Caco-2 (cell line): Measurements from ENCODE around the gene ELMO1. TPM values are rescaled to one million over a fixed set of nuclear protein-coding genes. Genes with fewer than 3 reads are reported as not detected.

Experiments used
- BruUV-seq: library from RNA; stranded (reverse); fragments of 400-500 nt; replicated peaks from 2 replicates; lab custom pipeline; 2021; lab: Mats Ljungman, UMichigan
- CTCF ChIA-PET: fragments of 300-600 bp; sonication (Branson Sonifier 250); formaldehyde crosslinking; loops from one replicate; lab custom pipeline; 2022; ENCODE audit warnings: antibody characterized with exemption; lab: Charles Lee
- POLR2A ChIA-PET: fragments of 300-600 bp; sonication (Branson Sonifier 250); formaldehyde crosslinking; loops from one replicate; lab custom pipeline; 2022; ENCODE audit warnings: antibody characterized with exemption; lab: Charles Lee
- DNase-seq, 2 experiments: peaks; one replicate each; pipeline versions ENCODE4 v3.0.0 to v3.0.0-alpha.2; 2020 to 2022
- H3K27me3 ChIP-seq: replicated peaks from 2 replicates; pipeline ENCODE4 v1.6.0; 2011; ENCODE audit warnings: low read length; ENCODE audit not compliant: control insufficient read depth, insufficient read depth
- H3K36me3 ChIP-seq: 2 replicates; pipeline ENCODE4 v1.5.1; 2011; ENCODE audit warnings: low read length; ENCODE audit not compliant: control insufficient read depth, insufficient read depth
- H3K4me1 ChIP-seq: fragments of 250-450 bp; sonication (Bioruptor Pico); 2 replicates; pipeline ENCODE4 v1.5.1; 2020; ENCODE audit warnings: mild to moderate bottlenecking
- H3K4me3 ChIP-seq: 2 replicates; pipeline ENCODE4 v1.5.1; 2011; ENCODE audit warnings: low read depth, mild to moderate bottlenecking, control low read depth, low read length
- H3K9me3 ChIP-seq: fragments of 250-450 bp; sonication (Bioruptor Pico); 2 replicates; pipeline ENCODE4 v1.5.1; 2020; ENCODE audit warnings: mild to moderate bottlenecking, moderate library complexity
- H3K27ac Mint-ChIP-seq: one replicate; pipeline ENCODE4 v1.8.0; 2022; ENCODE audit warnings: mixed read lengths; ENCODE audit not compliant: unreplicated experiment
- H3K27me3 Mint-ChIP-seq: one replicate; pipeline ENCODE4 v1.8.0; 2022; ENCODE audit warnings: mixed read lengths; ENCODE audit not compliant: insufficient read depth, unreplicated experiment
- H3K36me3 Mint-ChIP-seq: one replicate; pipeline ENCODE4 v1.8.0; 2022; ENCODE audit warnings: mild to moderate bottlenecking, mixed read lengths; ENCODE audit not compliant: insufficient read depth, unreplicated experiment
- H3K4me1 Mint-ChIP-seq: one replicate; pipeline ENCODE4 v1.8.0; 2022; ENCODE audit warnings: low read depth, mixed read lengths; ENCODE audit not compliant: unreplicated experiment
- H3K4me3 Mint-ChIP-seq: one replicate; pipeline ENCODE4 v1.8.0; 2022; ENCODE audit warnings: mild to moderate bottlenecking, moderate library complexity, mixed read lengths; ENCODE audit not compliant: unreplicated experiment
- H3K9me3 Mint-ChIP-seq: one replicate; pipeline ENCODE4 v1.8.0; 2022; ENCODE audit warnings: mixed read lengths; ENCODE audit not compliant: unreplicated experiment
- intact Hi-C: fragments of 100-400 bp; cut with micrococcal nuclease; formaldehyde crosslinking; loops from one replicate; pipeline ENCODE4 v1.10.0; 2022; ENCODE audit not compliant: unreplicated experiment
- total RNA-seq: library from RNA; stranded (reverse); gene quantifications from 2 replicates; pipeline ENCODE4 v1.2.3, GENCODE V29; 2022
- TF ChIP-seq, protein P1 (sequence below), 2 experiments: fragments of 200-600 bp in 1 of 2; IDR thresholded peaks; 1 replicate in 1 of 2; 2 replicates in 1 of 2; pipeline versions ENCODE4 v1.5.1 to v1.8.0; 2011 to 2022; ENCODE audit warnings: antibody characterized with exemption in 1 of 2, control low read depth in 1 of 2, inconsistent platforms in 1 of 2, low read depth in 1 of 2, low read length in 1 of 2, mild to moderate bottlenecking in 1 of 2, moderate library complexity in 1 of 2; ENCODE audit not compliant: insufficient read depth in 1 of 2, severe bottlenecking in 1 of 2, unreplicated experiment in 1 of 2

ELMO1 gene
- total RNA-seq, 1 experiment from 2014 or later: 0.14 TPM

GRCh38 chr7:37247861-37248260 lies 200.8 kb downstream of the ELMO1 start:
- Mint-ChIP-seq H3K4me1 (no peaks in the 10 kb centered on the region), H3K9me3 (no peaks in the 10 kb centered on the region), H3K27ac (no peak overlapping the region), H3K4me3 (no peak overlapping the region), H3K36me3 (no peaks in the 10 kb centered on the region), H3K27me3 (peaks cover 22% of the 10 kb centered on the region)
- CTCF ChIA-PET: interaction anchor here (0.5 kb wide), 1 partner anchor 773 kb away, joined by 3 read pairs; no protein-coding TSS in a partner anchor
- Histone ChIP-seq H3K4me3 (no peak overlapping the region), H3K4me1 (no peaks in the 10 kb centered on the region), H3K36me3 (no peaks in the 10 kb centered on the region), H3K9me3 (no peaks in the 10 kb centered on the region), H3K27me3 (no peaks in the 10 kb centered on the region)
- TF ChIP-seq, protein P1, sequence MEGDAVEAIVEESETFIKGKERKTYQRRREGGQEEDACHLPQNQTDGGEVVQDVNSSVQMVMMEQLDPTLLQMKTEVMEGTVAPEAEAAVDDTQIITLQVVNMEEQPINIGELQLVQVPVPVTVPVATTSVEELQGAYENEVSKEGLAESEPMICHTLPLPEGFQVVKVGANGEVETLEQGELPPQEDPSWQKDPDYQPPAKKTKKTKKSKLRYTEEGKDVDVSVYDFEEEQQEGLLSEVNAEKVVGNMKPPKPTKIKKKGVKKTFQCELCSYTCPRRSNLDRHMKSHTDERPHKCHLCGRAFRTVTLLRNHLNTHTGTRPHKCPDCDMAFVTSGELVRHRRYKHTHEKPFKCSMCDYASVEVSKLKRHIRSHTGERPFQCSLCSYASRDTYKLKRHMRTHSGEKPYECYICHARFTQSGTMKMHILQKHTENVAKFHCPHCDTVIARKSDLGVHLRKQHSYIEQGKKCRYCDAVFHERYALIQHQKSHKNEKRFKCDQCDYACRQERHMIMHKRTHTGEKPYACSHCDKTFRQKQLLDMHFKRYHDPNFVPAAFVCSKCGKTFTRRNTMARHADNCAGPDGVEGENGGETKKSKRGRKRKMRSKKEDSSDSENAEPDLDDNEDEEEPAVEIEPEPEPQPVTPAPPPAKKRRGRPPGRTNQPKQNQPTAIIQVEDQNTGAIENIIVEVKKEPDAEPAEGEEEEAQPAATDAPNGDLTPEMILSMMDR (IDR thresholded peaks at IDR 0.05; ENCODE audit: insufficient read depth in 1 of 2, low read depth in 1 of 2, low read length in 1 of 2, severe bottlenecking in 1 of 2, unreplicated experiment in 1 of 2): no peak
- POLR2A ChIA-PET: no interaction called here
- intact Hi-C loops: no loop called here
- no TSS peak for BruUV-seq
- no peak for DNase-seq

GRCh38 chr7:37245590-37245989 lies 203.1 kb downstream of the ELMO1 start:
- POLR2A ChIA-PET: no interaction called here
- BruUV-seq: no TSS peak
- no peaks in the 10 kb centered on the region for H3K36me3 Mint-ChIP-seq

GRCh38 chr7:37236906-37237305 lies 211.8 kb downstream of the ELMO1 start:
- Histone ChIP-seq H3K36me3 (no peaks in the 10 kb centered on the region), H3K9me3 (no peaks in the 10 kb centered on the region), H3K4me3 (no peak overlapping the region), H3K27me3 (no peaks in the 10 kb centered on the region), H3K4me1 (no peaks in the 10 kb centered on the region)
- peaks cover 9% of the 10 kb centered on the region for H3K27me3 Mint-ChIP-seq
- H3K36me3 Mint-ChIP-seq: no peaks in the 10 kb centered on the region
- ChIA-PET CTCF (interaction anchor here (1.1 kb wide), 1 partner anchor 273 kb away, joined by 3 read pairs; no protein-coding TSS in a partner anchor), POLR2A (no interaction called here)
- H3K27ac Mint-ChIP-seq: no peak overlapping the region
- BruUV-seq: no TSS peak
- no peak overlapping the region for H3K4me3 Mint-ChIP-seq
- no peaks in the 10 kb centered on the region for H3K4me1 Mint-ChIP-seq
- H3K9me3 Mint-ChIP-seq: no peaks in the 10 kb centered on the region
- no peak for DNase-seq
- intact Hi-C loops: loop anchor here (5.0 kb wide), 1 partner anchor 595 kb away; no protein-coding TSS in a partner anchor
- TF ChIP-seq, protein P1 (IDR thresholded peaks at IDR 0.05; ENCODE audit: insufficient read depth in 1 of 2, low read depth in 1 of 2, low read length in 1 of 2, severe bottlenecking in 1 of 2, unreplicated experiment in 1 of 2): no peak

More at GRCh38 chr7:37245590-37245989, 203.1 kb downstream of the ELMO1 start:
- Histone ChIP-seq H3K9me3 (no peaks in the 10 kb centered on the region), H3K4me1 (no peaks in the 10 kb centered on the region), H3K4me3 (no peak overlapping the region), H3K36me3 (no peaks in the 10 kb centered on the region), H3K27me3 (no peaks in the 10 kb centered on the region)
- intact Hi-C loops: no loop called here
- peaks cover 22% of the 10 kb centered on the region for H3K27me3 Mint-ChIP-seq
- no peaks in the 10 kb centered on the region for H3K9me3 Mint-ChIP-seq
- no peak for DNase-seq
- H3K4me3 Mint-ChIP-seq: no peak overlapping the region
- TF ChIP-seq, protein P1 (IDR thresholded peaks at IDR 0.05; ENCODE audit: insufficient read depth in 1 of 2, low read depth in 1 of 2, low read length in 1 of 2, severe bottlenecking in 1 of 2, unreplicated experiment in 1 of 2): no peak
- H3K27ac Mint-ChIP-seq: no peak overlapping the region
- CTCF ChIA-PET: no interaction called here
- no peaks in the 10 kb centered on the region for H3K4me1 Mint-ChIP-seq
